ENCODE results near the gene TSACC.

Gene TSACC

DNA sequence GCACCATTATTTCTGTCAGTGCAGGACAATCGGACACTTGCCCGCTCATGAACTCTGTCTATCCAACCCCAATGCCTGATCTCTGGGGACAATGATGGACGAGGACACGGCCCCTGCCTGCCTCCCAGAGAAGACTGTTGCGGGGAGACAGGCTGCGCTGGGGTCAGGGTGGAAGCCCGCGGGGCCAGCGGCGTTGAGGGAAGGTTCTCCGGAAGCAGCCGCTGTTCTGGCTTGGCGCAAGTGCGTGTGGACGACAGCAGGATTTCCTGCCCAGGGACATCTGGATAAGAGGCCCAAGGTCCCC, 49.5 kb downstream of the TSACC start:
- TF ChIP-seq, protein P1, sequence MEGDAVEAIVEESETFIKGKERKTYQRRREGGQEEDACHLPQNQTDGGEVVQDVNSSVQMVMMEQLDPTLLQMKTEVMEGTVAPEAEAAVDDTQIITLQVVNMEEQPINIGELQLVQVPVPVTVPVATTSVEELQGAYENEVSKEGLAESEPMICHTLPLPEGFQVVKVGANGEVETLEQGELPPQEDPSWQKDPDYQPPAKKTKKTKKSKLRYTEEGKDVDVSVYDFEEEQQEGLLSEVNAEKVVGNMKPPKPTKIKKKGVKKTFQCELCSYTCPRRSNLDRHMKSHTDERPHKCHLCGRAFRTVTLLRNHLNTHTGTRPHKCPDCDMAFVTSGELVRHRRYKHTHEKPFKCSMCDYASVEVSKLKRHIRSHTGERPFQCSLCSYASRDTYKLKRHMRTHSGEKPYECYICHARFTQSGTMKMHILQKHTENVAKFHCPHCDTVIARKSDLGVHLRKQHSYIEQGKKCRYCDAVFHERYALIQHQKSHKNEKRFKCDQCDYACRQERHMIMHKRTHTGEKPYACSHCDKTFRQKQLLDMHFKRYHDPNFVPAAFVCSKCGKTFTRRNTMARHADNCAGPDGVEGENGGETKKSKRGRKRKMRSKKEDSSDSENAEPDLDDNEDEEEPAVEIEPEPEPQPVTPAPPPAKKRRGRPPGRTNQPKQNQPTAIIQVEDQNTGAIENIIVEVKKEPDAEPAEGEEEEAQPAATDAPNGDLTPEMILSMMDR (IDR thresholded peaks at IDR 0.05; ENCODE audit: low read depth, low read length), result no peak
- H3K4me3 ChIP-seq (ENCODE audit: low read depth, low read length), result no peak overlapping the region
- no peak for DNase-seq (ENCODE audit: low read depth, low spot score)
- in situ Hi-C loops (cut with HindIII; ENCODE audit: low sequenced_read_pairs), result no loop called here

DNA sequence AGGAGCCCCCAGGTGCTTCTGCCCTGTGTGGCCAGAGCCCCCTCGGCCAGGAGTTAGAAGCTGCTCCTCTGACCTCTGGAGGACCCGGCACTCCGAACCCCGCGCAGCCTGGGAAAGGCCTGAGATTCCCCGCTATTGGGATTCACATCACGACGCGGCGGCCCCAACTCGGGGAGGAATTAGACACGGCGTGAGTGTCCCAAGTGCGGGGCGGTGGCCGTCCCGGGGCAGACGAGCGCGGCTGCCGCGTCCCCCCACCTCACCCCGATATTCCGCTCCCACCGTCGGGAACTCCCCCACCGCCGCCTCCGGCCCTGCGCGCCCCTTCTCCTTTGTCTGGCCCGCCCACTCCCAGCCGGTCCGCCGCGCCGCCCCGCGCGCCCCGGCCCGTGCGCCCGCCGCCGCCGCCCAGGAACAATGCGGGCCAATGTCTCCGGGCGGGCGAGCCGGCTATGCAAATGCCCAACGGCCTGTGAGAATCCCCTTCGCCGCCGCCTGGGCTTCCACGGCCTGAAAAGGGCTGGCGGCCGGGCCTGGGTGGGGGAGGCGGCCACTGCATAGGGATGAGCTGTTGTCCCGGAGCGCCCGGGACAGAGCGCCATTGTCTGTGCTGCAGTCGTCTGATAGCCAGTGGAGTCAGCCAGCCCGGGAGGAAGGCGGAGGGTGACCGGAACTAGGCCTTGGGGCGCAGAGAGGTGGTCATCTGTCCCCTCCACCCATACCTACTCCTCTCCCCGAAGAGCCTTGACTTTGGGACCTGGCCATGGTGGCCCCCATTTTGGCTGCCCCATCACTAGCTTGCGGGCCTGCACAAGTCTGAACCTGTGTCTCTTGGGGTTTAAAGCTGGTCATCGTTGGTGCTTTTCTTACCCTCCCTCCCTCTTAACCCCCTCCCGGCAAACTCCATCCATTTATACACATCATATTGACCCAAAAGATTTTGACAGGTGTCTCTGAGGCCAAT, 50.1 kb downstream of the TSACC start:
- TF ChIP-seq, protein P1 (IDR thresholded peaks at IDR 0.05; ENCODE audit: low read depth, low read length), result no peak
- in situ Hi-C loops (cut with HindIII; ENCODE audit: low sequenced_read_pairs), result no loop called here
- no peak overlapping the region for H3K4me3 ChIP-seq (ENCODE audit: low read depth, low read length)
- DNase-seq (ENCODE audit: low read depth, low spot score), result no peak

DNA sequence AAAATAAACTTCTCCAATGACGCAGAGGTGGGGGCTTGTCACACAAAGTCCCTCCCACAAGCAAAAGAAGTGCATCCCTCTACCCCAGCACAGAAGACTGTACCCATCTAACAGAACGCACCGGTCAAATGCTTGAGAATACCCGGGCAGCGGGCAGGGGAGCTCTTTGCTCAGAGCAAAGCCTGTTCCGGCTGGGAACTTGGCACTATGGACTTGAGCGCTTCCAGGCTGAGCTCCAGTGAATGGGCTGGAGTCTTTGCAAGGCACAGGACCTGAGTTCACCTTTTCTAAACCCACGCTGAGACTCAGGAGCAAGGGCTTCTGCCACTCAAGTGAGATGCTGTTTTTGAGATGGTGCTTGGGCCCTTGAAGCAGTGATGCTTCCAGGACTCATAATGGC, 51.0 kb downstream of the TSACC start:
- no peak overlapping the region for H3K4me3 ChIP-seq (ENCODE audit: low read depth, low read length)
- TF ChIP-seq, protein P1 (IDR thresholded peaks at IDR 0.05; ENCODE audit: low read depth, low read length), result no peak
- no peak for DNase-seq (ENCODE audit: low read depth, low spot score)
- in situ Hi-C loops (cut with HindIII; ENCODE audit: low sequenced_read_pairs), result no loop called here

DNA sequence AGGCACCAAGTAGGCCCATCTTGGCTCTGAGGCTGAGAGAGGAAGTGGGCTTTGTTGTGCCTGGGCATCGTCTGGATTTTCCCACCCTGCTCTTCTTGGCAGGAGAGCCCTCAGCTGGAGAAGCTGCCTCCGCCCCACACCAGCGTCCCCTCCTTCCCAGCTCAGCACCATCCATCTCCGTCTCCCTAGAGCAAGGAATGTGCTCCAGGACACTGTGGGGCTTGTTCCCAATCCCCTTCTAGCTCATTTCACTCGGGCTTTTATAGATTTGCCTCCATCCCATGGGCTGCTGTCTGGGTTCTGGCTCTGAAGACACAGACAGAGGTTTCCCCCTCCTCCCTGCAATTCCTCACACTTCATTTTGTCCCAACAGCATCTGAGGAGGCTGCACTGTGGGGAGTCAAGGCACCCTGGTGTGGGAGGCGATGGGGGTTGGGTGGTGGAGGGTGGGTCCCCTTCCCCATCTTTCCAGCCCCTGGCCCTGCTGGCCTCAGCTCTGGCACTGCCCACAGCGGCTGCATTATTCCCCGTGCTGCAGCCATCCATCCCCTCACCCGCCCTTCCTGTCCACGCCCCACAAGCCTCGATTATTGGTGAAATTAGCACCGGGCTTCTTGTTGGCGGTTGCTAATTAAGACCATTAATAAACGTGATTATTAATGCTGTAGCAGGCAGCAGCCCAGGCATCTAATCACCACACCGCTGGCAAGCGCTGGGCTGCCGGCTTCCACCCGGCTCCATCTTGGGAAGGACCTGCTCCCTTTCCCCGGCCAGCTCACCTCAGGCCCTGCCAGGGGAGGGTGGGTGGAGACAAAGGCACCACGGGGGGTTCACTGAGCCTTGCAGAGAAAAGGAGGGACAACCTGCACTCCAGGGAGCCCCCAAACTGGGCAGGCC, 52.4 kb downstream of the TSACC start:
- H3K4me3 ChIP-seq (ENCODE audit: low read depth, low read length), result no peak overlapping the region
- in situ Hi-C loops (cut with HindIII; ENCODE audit: low sequenced_read_pairs), result no loop called here
- TF ChIP-seq, protein P1 (IDR thresholded peaks at IDR 0.05; ENCODE audit: low read depth, low read length), result no peak
- DNase-seq (ENCODE audit: low read depth, low spot score), result no peak

DNA sequence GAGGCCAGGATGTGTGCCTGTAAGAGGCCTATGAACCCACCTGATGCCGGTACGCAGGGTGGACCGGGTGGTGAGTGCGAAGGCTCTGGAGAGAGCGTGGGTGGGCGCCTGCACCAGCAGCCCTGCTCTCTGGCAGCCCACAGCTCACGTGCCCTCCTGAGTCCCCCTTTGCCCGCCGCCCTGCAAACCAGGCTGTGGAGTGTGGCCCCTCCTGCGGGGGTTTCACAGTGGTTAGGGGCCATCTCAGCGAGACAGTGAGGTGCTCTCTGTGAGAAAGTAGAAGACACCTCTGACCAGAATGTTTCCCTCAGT, 53.0 kb downstream of the TSACC start:
- TF ChIP-seq, protein P1 (IDR thresholded peaks at IDR 0.05; ENCODE audit: low read depth, low read length), result no peak

DNA sequence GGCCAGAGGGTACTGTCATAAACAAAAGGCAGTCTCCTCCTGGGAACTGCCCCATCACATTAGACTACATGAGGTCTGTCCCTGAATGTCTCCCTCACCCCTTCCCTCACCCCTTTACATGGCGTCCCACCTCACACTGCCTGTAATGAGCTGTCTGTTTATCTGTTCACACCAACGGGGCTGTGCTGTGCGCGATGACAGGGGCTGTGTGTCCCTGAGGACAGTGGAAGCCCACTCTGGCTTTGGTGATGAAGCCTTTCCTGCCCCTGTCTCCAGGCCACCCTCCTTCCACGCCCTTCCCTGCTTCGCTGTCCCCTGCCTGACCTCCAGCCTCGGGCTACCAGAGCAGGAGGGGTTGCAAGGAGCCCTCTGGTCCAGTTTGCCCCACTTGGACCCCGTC, 53.4 kb downstream of the TSACC start:
- H3K4me3 ChIP-seq (ENCODE audit: low read depth, low read length), result no peak overlapping the region
- TF ChIP-seq, protein P1 (IDR thresholded peaks at IDR 0.05; ENCODE audit: low read depth, low read length), result no peak
- DNase-seq (ENCODE audit: low read depth, low spot score), result no peak
- in situ Hi-C loops (cut with HindIII; ENCODE audit: low sequenced_read_pairs), result no loop called here

More for the DNA sequence above, 53.0 kb downstream of the TSACC start:
- H3K4me3 ChIP-seq (ENCODE audit: low read depth, low read length), result no peak overlapping the region
- DNase-seq (ENCODE audit: low read depth, low spot score), result no peak
- in situ Hi-C loops (cut with HindIII; ENCODE audit: low sequenced_read_pairs), result no loop called here
